ENCODE data around the gene CARD16. TPM values are rescaled to one million over a fixed set of nuclear protein-coding genes. Genes with fewer than 3 reads are reported as not detected.
"Not testable (repeated sequence)": the region's sequence is repeated elsewhere in the genome, so short reads cannot be mapped to it uniquely, and the experiment has no call there.

The CARD16 gene
- total RNA-seq, 1 donor from 2014 or later = 6.2 TPM

DNA sequence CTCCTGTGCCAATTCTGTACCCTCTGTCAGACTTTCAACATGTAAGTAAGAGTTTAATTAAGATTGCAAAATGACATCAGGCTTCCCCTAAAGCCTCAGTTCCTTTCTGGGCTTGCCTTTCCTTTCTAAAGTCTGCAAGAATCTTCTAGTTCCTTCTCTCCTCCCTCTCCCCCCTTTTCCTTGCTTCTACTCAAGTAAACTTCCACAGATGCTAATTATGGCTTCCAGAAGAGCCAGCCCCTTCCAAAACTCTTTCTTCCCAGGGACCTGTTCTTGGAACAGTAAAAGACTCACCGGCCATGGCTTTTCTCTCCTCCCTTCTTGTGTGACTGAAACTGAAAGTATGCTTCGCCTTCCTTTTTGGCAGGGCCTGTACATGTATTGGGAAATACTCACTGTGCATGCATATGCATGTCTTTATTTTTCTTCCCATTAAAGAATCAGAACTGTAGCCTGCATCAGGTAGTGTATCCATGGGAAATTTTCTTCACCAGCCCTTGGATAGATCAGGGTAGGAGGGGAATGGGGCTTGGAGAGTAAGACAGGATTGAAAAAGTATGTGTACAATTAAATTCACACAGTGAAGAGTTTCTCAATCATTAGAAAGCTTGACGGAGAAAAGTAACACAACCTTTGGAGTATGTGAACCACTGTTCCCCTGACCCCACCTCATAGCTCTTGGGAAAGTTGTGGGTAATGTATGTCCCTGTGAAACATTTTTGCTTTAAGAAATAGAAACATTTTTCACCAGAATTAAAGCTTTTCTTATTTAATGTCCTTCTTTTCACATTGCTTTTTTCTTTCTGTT lies 10.1 kb downstream of the CARD16 start, which contains the start of gene CASP1:
Gene CASP1, minus strand, starts transcription at position 332 of the 808 bp plus-strand sequence. Its CDS starts 31 bp downstream, at position 301.
- peaks cover 5% of the 10 kb centered on the region for H3K9me3 Mint-ChIP-seq
- no peak for TF ChIP-seq CTCF (conservative IDR thresholded peaks at IDR 0.05)
- H3K36me3 Mint-ChIP-seq = no peaks in the 10 kb centered on the region
- H3K27me3 Mint-ChIP-seq = no peaks in the 10 kb centered on the region
- H3K27ac Mint-ChIP-seq = no peak within 1 kb of the TSS
- no peak for DNase-seq (ENCODE audit: extremely low spot score, unreplicated experiment)
- H3K4me1 Mint-ChIP-seq (ENCODE audit: unreplicated experiment) = no peaks in the 10 kb centered on the region
- H3K4me3 Mint-ChIP-seq = peak within 1 kb of the TSS; percentile 76

DNA sequence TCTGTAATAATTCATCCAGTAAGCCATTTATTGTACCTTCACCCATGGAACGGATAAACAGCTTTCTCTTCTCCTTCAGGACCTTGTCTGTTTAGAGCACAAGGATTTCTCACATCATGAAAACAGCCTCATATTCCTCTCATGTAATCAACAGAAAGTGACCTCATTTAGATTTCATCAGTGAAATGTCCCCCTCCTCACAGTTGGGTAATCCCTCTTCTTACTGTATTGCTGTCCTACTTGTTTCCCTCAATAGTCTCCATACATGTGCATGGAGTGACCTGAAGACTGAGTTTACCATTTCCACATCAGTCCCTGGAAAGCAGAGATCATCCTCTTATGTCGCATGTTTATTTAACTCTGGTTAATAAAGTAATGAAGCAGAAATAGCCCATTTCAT lies 10.7 kb downstream of the CARD16 start:
- H3K4me3 Mint-ChIP-seq; H3K27me3 Mint-ChIP-seq; H3K27ac Mint-ChIP-seq; DNase-seq (ENCODE audit: extremely low spot score, unreplicated experiment); H3K36me3 Mint-ChIP-seq; H3K9me3 Mint-ChIP-seq; H3K4me1 Mint-ChIP-seq (ENCODE audit: unreplicated experiment): not testable (repeated sequence)

- no peak overlapping the region for H3K27ac Mint-ChIP-seq
- H3K27me3 Mint-ChIP-seq = no peaks in the 10 kb centered on the region
- DNase-seq (ENCODE audit: extremely low spot score, unreplicated experiment) = no peak
- H3K4me3 Mint-ChIP-seq = no peak overlapping the region
- peaks cover 5% of the 10 kb centered on the region for H3K9me3 Mint-ChIP-seq
- no peaks in the 10 kb centered on the region for H3K4me1 Mint-ChIP-seq (ENCODE audit: unreplicated experiment)
- H3K36me3 Mint-ChIP-seq = no peaks in the 10 kb centered on the region
- no peak for TF ChIP-seq CTCF (conservative IDR thresholded peaks at IDR 0.05)
Observed at GRCh38 chr11:105033781-105034180, 11.4 kb downstream of the CARD16 start.

GRCh38 chr11:105033343-105033742 lies 11.8 kb downstream of the CARD16 start:
- no peak overlapping the region for H3K4me3 Mint-ChIP-seq
- H3K36me3 Mint-ChIP-seq = no peaks in the 10 kb centered on the region
- no peak overlapping the region for H3K27ac Mint-ChIP-seq
- no peak for TF ChIP-seq CTCF (conservative IDR thresholded peaks at IDR 0.05)
- DNase-seq (ENCODE audit: extremely low spot score, unreplicated experiment) = no peak
- no peaks in the 10 kb centered on the region for H3K4me1 Mint-ChIP-seq (ENCODE audit: unreplicated experiment)
- H3K9me3 Mint-ChIP-seq = peaks cover 5% of the 10 kb centered on the region
- no peaks in the 10 kb centered on the region for H3K27me3 Mint-ChIP-seq

DNA sequence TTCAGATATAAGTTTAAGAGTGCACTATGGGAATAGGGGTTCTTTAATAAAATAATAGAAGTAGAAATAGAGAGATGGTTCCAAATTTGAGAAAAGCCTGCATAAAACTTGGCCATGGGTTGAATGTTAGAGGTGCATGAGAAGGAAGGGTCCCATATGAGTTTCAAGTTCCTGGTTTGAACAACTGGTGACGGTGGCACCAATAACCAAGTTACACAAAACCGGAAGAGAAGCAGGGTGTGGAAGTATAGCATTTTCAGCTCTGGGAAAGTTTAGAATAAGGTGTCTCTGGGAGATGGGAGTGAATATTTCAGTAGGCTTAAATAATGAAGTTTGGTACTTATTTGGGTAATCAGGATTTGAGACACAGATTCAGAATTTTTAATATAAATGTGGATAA lies 12.6 kb downstream of the CARD16 start:
- DNase-seq (ENCODE audit: extremely low spot score, unreplicated experiment) = no peak
- peaks cover 4% of the 10 kb centered on the region for H3K4me1 Mint-ChIP-seq (ENCODE audit: unreplicated experiment)
- no peak overlapping the region for H3K4me3 Mint-ChIP-seq
- no peak overlapping the region for H3K27ac Mint-ChIP-seq
- TF ChIP-seq CTCF (conservative IDR thresholded peaks at IDR 0.05) = no peak
- H3K27me3 Mint-ChIP-seq = no peaks in the 10 kb centered on the region
- peaks cover 5% of the 10 kb centered on the region for H3K9me3 Mint-ChIP-seq
- peaks cover 3% of the 10 kb centered on the region for H3K36me3 Mint-ChIP-seq

GRCh38 chr11:105027678-105028077 lies 17.5 kb downstream of the CARD16 start:
- no peaks in the 10 kb centered on the region for H3K9me3 Mint-ChIP-seq
- H3K4me3 Mint-ChIP-seq = no peak overlapping the region
- H3K36me3 Mint-ChIP-seq = peaks cover 3% of the 10 kb centered on the region
- H3K27ac Mint-ChIP-seq = no peak overlapping the region
- DNase-seq (ENCODE audit: extremely low spot score, unreplicated experiment) = no peak
- H3K27me3 Mint-ChIP-seq = no peaks in the 10 kb centered on the region
- TF ChIP-seq CTCF (conservative IDR thresholded peaks at IDR 0.05) = no peak
- H3K4me1 Mint-ChIP-seq (ENCODE audit: unreplicated experiment) = peaks cover 4% of the 10 kb centered on the region

All from type B pancreatic cell (in vitro differentiated cells).